ENCODE measurements around the gene FOXC1. TPM values are rescaled to one million over a fixed set of nuclear protein-coding genes. Genes with fewer than 3 reads are reported as not detected.

Gene FOXC1
- total and polyA plus RNA-seq, 2 of the 13 experiments (the other 11 are each of a cell fraction or from before 2014, with no cell fraction given): 0.44 to 0.55 TPM

DNA sequence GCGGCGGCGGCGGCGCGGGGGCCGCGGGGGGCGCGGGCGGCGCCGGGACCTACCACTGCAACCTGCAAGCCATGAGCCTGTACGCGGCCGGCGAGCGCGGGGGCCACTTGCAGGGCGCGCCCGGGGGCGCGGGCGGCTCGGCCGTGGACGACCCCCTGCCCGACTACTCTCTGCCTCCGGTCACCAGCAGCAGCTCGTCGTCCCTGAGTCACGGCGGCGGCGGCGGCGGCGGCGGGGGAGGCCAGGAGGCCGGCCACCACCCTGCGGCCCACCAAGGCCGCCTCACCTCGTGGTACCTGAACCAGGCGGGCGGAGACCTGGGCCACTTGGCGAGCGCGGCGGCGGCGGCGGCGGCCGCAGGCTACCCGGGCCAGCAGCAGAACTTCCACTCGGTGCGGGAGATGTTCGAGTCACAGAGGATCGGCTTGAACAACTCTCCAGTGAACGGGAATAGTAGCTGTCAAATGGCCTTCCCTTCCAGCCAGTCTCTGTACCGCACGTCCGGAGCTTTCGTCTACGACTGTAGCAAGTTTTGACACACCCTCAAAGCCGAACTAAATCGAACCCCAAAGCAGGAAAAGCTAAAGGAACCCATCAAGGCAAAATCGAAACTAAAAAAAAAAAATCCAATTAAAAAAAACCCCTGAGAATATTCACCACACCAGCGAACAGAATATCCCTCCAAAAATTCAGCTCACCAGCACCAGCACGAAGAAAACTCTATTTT is 2.0 kb downstream of the FOXC1 start (continued):
- TF ChIP-seq NONO (IDR thresholded peaks at IDR 0.05): no peak
- no peak for TF ChIP-seq NONO (CRISPR knock-in tag; conservative IDR thresholded peaks at IDR 0.05)
- no peak for TF ChIP-seq ZNF670 (CRISPR knock-in tag; IDR thresholded peaks at IDR 0.05; ENCODE audit: borderline replicate concordance)
- TF ChIP-seq TOE1 (CRISPR knock-in tag; IDR thresholded peaks at IDR 0.05): no peak
- no peak for TF ChIP-seq PPARG (CRISPR knock-in tag; conservative IDR thresholded peaks at IDR 0.05)
- TF ChIP-seq ATM (IDR thresholded peaks at IDR 0.05; ENCODE audit: borderline replicate concordance): no peak
- no peak for TF ChIP-seq ZNF10 (CRISPR knock-in tag; IDR thresholded peaks at IDR 0.05; ENCODE audit: borderline replicate concordance, low read depth)
- TF ChIP-seq RBAK (CRISPR knock-in tag; IDR thresholded peaks at IDR 0.05): no peak
- TF ChIP-seq DBP (CRISPR knock-in tag; IDR thresholded peaks at IDR 0.05; ENCODE audit: not compliant biosample characterization): no peak
- TF ChIP-seq ZBTB38 (CRISPR knock-in tag; IDR thresholded peaks at IDR 0.05): no peak
- TF ChIP-seq CERS6 (CRISPR knock-in tag; IDR thresholded peaks at IDR 0.05): no peak
- TF ChIP-seq ZNF34 (CRISPR knock-in tag; IDR thresholded peaks at IDR 0.05; ENCODE audit: borderline replicate concordance): no peak
- no peak for TF ChIP-seq CCAR2 (optimal IDR thresholded peaks at IDR 0.05; ENCODE audit: low read depth, low read length)
- no peak for TF ChIP-seq NKX3-1 (CRISPR knock-in tag; IDR thresholded peaks at IDR 0.05)
- no peak for TF ChIP-seq ZFP1 (CRISPR knock-in tag; IDR thresholded peaks at IDR 0.05)
- TF ChIP-seq, protein P1, sequence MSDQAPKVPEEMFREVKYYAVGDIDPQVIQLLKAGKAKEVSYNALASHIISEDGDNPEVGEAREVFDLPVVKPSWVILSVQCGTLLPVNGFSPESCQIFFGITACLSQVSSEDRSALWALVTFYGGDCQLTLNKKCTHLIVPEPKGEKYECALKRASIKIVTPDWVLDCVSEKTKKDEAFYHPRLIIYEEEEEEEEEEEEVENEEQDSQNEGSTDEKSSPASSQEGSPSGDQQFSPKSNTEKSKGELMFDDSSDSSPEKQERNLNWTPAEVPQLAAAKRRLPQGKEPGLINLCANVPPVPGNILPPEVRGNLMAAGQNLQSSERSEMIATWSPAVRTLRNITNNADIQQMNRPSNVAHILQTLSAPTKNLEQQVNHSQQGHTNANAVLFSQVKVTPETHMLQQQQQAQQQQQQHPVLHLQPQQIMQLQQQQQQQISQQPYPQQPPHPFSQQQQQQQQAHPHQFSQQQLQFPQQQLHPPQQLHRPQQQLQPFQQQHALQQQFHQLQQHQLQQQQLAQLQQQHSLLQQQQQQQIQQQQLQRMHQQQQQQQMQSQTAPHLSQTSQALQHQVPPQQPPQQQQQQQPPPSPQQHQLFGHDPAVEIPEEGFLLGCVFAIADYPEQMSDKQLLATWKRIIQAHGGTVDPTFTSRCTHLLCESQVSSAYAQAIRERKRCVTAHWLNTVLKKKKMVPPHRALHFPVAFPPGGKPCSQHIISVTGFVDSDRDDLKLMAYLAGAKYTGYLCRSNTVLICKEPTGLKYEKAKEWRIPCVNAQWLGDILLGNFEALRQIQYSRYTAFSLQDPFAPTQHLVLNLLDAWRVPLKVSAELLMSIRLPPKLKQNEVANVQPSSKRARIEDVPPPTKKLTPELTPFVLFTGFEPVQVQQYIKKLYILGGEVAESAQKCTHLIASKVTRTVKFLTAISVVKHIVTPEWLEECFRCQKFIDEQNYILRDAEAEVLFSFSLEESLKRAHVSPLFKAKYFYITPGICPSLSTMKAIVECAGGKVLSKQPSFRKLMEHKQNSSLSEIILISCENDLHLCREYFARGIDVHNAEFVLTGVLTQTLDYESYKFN (CRISPR knock-in tag; conservative IDR thresholded peaks at IDR 0.05): no peak
- TF ChIP-seq NR0B2 (CRISPR knock-in tag; IDR thresholded peaks at IDR 0.05): 0 out of 2 replicates have a peak, but pooled peaks have one; percentile 66
- TF ChIP-seq TSC22D2 (CRISPR knock-in tag; IDR thresholded peaks at IDR 0.05; ENCODE audit: borderline replicate concordance): no peak
- TF ChIP-seq LBX2 (CRISPR knock-in tag; IDR thresholded peaks at IDR 0.05; ENCODE audit: borderline replicate concordance): no peak
- TF ChIP-seq SALL2 (CRISPR knock-in tag; IDR thresholded peaks at IDR 0.05): no peak
- TF ChIP-seq ELF3 (CRISPR knock-in tag; IDR thresholded peaks at IDR 0.05): no peak
- 0 out of 2 replicates have a peak, but pooled peaks have one; percentile 29 for TF ChIP-seq ZNF776 (CRISPR knock-in tag; IDR thresholded peaks at IDR 0.05)
- TF ChIP-seq MAFG (CRISPR knock-in tag; IDR thresholded peaks at IDR 0.05): no peak
- TF ChIP-seq U2AF2 (IDR thresholded peaks at IDR 0.05; ENCODE audit: low read depth, low read length): no peak

Measured in HepG2 (cell line).